WTC11 (cell line): ENCODE measurements around the gene PLIN3. TPM values are rescaled to one million over a fixed set of nuclear protein-coding genes. Genes with fewer than 3 reads are reported as not detected.
A peak's percentile ranks its signal among the peaks of the same experiment; 100 is the strongest.

Experiments used
- ETV6 ChIP-seq: sonication (generic); formaldehyde crosslinking; IDR thresholded peaks from 2 replicates; pipeline ENCODE4 v1.8.1; 2022; ENCODE audit warnings: mild to moderate bottlenecking, missing genetic modification reagents
- total RNA-seq: library from RNA; stranded (reverse); gene quantifications from 3 replicates; pipeline ENCODE4 v1.2.3, GENCODE V29; 2021
- TF ChIP-seq, protein P1 (sequence below): sonication (generic); formaldehyde crosslinking; IDR thresholded peaks from 2 replicates; pipeline ENCODE4 v1.8.1; 2022; ENCODE audit warnings: mild to moderate bottlenecking, missing genetic modification reagents, moderate library complexity, borderline replicate concordance
- TF ChIP-seq, protein P2 (sequence below): sonication (generic); formaldehyde crosslinking; IDR thresholded peaks from 2 replicates; pipeline ENCODE4 v1.8.1; 2022; ENCODE audit warnings: low read depth, missing genetic modification reagents, borderline replicate concordance

Gene PLIN3
- total RNA-seq, 1 experiment from 2014 or later = 61.3 TPM

DNA sequence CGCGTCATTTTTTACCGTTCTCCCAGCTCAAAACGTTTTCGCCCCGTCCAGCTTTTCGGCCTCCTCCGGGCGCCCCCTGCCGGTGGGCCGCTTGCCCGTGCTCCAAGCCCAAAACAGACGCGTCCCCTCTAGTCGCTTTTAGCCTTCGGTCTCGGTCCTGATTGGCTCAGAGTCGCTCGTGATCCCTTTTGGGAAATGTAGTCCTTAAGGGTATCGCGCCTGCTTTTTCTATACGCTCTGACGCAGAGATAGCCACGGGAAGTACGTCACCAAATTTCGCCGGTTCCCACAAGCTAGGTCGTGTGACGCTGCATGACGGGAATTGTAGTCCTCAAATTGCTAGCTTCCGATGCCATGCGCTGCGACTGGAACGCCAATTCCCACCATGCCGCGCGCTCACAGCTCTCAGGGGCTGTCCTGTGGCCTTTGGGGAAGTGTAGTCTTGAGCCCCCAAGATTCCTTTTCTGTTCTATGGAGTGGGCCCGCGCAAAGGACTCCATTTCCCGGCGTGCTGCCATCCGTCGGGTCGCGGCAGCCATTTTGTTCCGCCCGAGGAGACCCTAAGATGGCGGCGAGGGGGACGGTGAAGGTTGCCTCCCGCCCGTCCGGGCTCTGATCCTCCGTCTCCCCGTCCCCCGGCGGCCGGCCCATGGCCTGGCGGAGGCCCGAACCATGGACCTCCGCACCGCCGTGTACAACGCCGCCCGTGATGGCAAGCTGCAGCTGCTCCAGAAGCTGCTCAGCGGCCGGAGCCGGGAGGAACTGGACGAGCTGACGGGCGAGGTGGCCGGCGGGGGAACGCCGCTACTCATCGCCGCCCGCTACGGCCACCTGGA is 76.1 kb downstream of the PLIN3 start, which contains the start of gene FEM1A (continued):
- TF ChIP-seq, protein P1, sequence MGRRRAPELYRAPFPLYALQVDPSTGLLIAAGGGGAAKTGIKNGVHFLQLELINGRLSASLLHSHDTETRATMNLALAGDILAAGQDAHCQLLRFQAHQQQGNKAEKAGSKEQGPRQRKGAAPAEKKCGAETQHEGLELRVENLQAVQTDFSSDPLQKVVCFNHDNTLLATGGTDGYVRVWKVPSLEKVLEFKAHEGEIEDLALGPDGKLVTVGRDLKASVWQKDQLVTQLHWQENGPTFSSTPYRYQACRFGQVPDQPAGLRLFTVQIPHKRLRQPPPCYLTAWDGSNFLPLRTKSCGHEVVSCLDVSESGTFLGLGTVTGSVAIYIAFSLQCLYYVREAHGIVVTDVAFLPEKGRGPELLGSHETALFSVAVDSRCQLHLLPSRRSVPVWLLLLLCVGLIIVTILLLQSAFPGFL = no peak
- TF ChIP-seq, protein P2, sequence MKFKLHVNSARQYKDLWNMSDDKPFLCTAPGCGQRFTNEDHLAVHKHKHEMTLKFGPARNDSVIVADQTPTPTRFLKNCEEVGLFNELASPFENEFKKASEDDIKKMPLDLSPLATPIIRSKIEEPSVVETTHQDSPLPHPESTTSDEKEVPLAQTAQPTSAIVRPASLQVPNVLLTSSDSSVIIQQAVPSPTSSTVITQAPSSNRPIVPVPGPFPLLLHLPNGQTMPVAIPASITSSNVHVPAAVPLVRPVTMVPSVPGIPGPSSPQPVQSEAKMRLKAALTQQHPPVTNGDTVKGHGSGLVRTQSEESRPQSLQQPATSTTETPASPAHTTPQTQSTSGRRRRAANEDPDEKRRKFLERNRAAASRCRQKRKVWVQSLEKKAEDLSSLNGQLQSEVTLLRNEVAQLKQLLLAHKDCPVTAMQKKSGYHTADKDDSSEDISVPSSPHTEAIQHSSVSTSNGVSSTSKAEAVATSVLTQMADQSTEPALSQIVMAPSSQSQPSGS (CRISPR knock-in tag) = no peak
- peak; percentile 26; the same call in 1 of the 2 replicates for TF ChIP-seq ETV6 (CRISPR knock-in tag)

Other genes starting within 250 kb of the PLIN3 start
- 8.3 to 8.7 TPM (median 8.6 TPM) in 3 replicates for gene TNFAIP8L1, start 228.2 kb downstream of the PLIN3 start, total RNA-seq
- 54.2 to 59.1 TPM (median 58.2 TPM) in 3 replicates for gene MYDGF, start 197.3 kb downstream of the PLIN3 start, total RNA-seq
- 36.0 to 52.9 TPM (median 38.3 TPM) in 3 replicates for gene DPP9, start 143.8 kb downstream of the PLIN3 start, total RNA-seq
- 15.7 to 16.1 TPM (median 15.8 TPM) in 3 replicates for gene FEM1A, start 75.9 kb downstream of the PLIN3 start, total RNA-seq
- gene TICAM1, start 36.0 kb downstream of the PLIN3 start, total RNA-seq = 0.61 to 1.4 TPM (median 1.2 TPM) in 3 replicates
- not detected in 3 replicates for gene ARRDC5, start 35.2 kb upstream of the PLIN3 start, total RNA-seq
- gene UHRF1, start 41.8 kb upstream of the PLIN3 start, total RNA-seq = 37.9 to 42.5 TPM (median 38.1 TPM) in 3 replicates
- gene KDM4B, start 101.4 kb upstream of the PLIN3 start, total RNA-seq = 43.2 to 56.0 TPM (median 53.1 TPM) in 3 replicates